NCI-H1436 treated with DMSO at 0.1 percent for 48 hours (cell line): ENCODE measurements around the gene QKI.

Experiments used
- DNase-seq: peaks from one replicate; lab custom pipeline; 2025; lab: John Stamatoyannopoulos, UW

QKI gene

DNA sequence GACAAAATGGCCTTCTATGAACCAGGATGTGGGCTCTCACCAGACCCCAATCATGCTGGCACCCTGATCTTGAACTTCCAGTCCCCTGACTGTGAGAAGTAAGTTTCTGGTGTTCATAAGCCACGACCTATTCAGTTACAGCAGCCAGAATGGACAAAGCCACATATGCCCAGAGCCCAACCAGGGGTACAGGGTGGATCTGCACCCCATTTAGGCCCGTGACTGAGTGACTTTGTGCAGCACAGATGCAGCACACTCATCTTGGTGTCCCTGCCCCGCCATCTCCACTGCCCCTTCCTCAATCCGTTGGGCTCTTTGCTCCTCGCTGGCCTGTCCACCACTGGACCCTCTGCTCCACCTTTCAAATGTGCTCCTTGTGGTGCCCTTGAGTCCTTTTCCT is 205.6 kb downstream of the QKI start:
- DNase-seq: no peak

- no peak for DNase-seq
Measured at GRCh38 chr6:163620670-163621330, 206.3 kb downstream of the QKI start.

DNA sequence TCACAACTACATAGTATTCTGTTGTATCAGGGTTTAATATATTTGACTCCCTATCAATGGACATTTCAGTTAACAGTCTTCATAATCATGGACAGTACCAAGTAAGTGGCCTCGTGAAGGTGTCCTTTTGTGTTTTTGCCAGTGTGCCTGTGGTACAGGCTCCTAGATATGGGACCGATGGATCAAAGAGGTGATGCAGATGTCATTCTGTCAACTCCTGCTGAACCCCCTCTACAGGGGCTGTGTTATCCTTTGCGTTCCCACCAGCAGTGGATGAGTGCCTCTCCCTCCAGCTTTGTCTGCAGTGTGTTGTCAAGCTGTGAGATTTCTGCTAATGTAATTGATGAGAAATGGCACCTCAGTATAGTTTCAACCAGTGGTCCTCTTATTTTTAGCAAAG is 210.7 kb downstream of the QKI start:
- DNase-seq: no peak

GRCh38 chr6:163626073-163626867 is 211.8 kb downstream of the QKI start:
- no peak for DNase-seq

DNA sequence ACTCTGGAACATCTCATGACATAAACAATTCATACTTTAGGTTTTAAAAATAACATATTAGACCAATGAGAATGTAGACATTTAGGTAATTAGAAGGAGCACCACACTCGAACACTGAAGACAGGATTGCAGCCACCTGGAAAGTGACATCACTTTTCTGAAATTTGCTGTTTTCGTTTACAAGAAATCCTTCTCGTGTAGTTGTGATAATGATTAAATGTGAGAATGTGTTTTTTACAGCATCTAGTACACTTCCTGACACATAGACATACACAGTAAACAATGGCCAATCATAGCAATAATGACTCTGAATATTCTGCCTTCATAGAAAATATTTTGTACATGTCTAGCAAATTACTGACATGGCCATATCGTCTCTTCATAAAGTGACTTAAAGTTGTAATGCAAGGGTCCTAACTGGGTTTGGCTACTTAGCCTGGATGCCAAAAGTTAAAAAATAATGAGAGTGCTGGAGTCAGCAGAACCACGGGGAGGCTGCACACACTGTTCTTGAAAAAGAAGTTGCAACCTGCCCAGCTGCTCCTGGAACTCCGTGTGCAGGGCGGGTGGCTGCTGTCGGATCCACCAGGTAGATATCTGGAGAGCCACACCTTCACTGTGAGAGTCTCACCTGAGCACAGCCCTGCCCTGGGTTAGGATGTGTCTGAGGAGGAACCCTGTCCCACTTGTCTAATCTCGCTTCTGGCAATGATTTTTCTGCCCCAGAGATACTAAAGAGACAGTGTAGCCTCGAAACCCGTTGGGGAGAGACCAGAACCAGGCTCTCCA is 212.9 kb downstream of the QKI start:
- DNase-seq: no peak
